Thyroid gland (tissue), 4 donors: ENCODE results near the gene TKTL1. TPM values are rescaled to one million over a fixed set of nuclear protein-coding genes. Genes with fewer than 3 reads are reported as not detected.

ENCODE experiments used
- DNase-seq, 2 donors: peaks; one replicate each; pipeline ENCODE4 v3.0.0-alpha.2; 2019
- H3K27ac ChIP-seq, 3 donors: fragments of 200-600 bp; sonication (generic); 1 replicate in 2 of 3; 2 replicates in 1 of 3; pipeline ENCODE4 v1.5.1; 2016 to 2019; ENCODE audit warnings: mild to moderate bottlenecking in 1 of 3, moderate library complexity in 1 of 3
- H3K27me3 ChIP-seq: fragments of 200-600 bp; sonication (generic); one replicate; pipeline ENCODE4 v1.5.1; 2019
- H3K36me3 ChIP-seq, 2 donors: fragments of 200-600 bp; sonication (generic); one replicate each; pipeline ENCODE4 v1.5.1; 2016 to 2019
- H3K4me1 ChIP-seq, 2 donors: fragments of 200-600 bp; sonication (generic); one replicate each; pipeline ENCODE4 v1.5.1; 2017 to 2019
- H3K4me3 ChIP-seq, 3 donors: fragments of 200-600 bp; sonication (generic); replicated peaks in 1 of 3; 1 replicate in 2 of 3; 2 replicates in 1 of 3; pipeline ENCODE4 v1.5.1; 2016; ENCODE audit warnings: mild to moderate bottlenecking in 1 of 3
- H3K9me3 ChIP-seq: fragments of 200-600 bp; sonication (generic); one replicate; pipeline ENCODE4 v1.5.1; 2017
- CTCF ChIP-seq, 6 experiments: fragments of 200-600 bp in 3 of 6; fragments of 450-650 bp in 3 of 6; sonication (generic) in 3 of 6; IDR thresholded peaks; one replicate each; pipeline ENCODE4 v1.5.1; 2016 to 2019; ENCODE audit warnings: antibody characterized with exemption in 6 of 6, mild to moderate bottlenecking in 2 of 6, inconsistent platforms in 1 of 6, moderate library complexity in 1 of 6
- POLR2A ChIP-seq, 2 donors: fragments of 450-650 bp; IDR thresholded peaks; one replicate each; pipeline ENCODE4 v1.6.1; 2017; ENCODE audit warnings: antibody characterized with exemption in 2 of 2, mild to moderate bottlenecking in 2 of 2, moderate library complexity in 1 of 2
- WGBS, 2 donors: methylation state at CpG; one replicate each; pipeline ENCODE4 v1.1.5; 2017; 5-methylcytosine and 5-hydroxymethylcytosine counted together
- intact Hi-C: fragments of 100-400 bp; cut with DNase I; formaldehyde crosslinking; loops from one replicate; pipeline ENCODE4 v1.15.1; 2023
- total RNA-seq, 4 donors: library from RNA; depleted of rRNA; stranded (reverse); fragments of >200 nt; gene quantifications; one replicate each; pipeline ENCODE4 v1.2.3, GENCODE V29; 2016

The TKTL1 gene
- total RNA-seq, 4 donors from 2014 or later = 0.54 to 0.89 TPM; not detected in 2

- no peak overlapping the region for H3K4me3 ChIP-seq
- 83 to 90% methylated on average over 3 of the region's 3 CpGs for WGBS, 2 donors
- TF ChIP-seq CTCF (IDR thresholded peaks at IDR 0.05) = no peak
- no peaks in the 10 kb centered on the region for H3K27me3 ChIP-seq
- H3K27ac ChIP-seq = no peak overlapping the region
- H3K4me1 ChIP-seq = peaks cover 12 to 23% of the 10 kb centered on the region in 2 donors
- H3K9me3 ChIP-seq = no peaks in the 10 kb centered on the region
- no peaks in the 10 kb centered on the region for H3K36me3 ChIP-seq
- DNase-seq = no peak
- intact Hi-C loops = no loop called here
These were observed 81.2 kb downstream of the TKTL1 start for GRCh38 chrX:154376774-154377173.

GRCh38 chrX:154378059-154378798, 82.6 kb downstream of the TKTL1 start:
- WGBS, 2 donors = no CpG with 5 or more reads among the region's 79 CpGs
- peak; percentile 70 to 78 for DNase-seq
- no peaks in the 10 kb centered on the region for H3K9me3 ChIP-seq
- TF ChIP-seq POLR2A (IDR thresholded peaks at IDR 0.05) (peak; percentile 53 to 88), CTCF (IDR thresholded peaks at IDR 0.05) (no peak)
- no peaks in the 10 kb centered on the region for H3K27me3 ChIP-seq
- no peaks in the 10 kb centered on the region for H3K36me3 ChIP-seq
- peak overlapping the region; percentile 95 to 97 (median 96) for H3K27ac ChIP-seq
- H3K4me3 ChIP-seq = peak overlapping the region in 1 of 3 donors; percentile 40
- H3K4me1 ChIP-seq = peaks cover 12 to 18% of the 10 kb centered on the region in 2 donors
- intact Hi-C loops = no loop called here

GRCh38 chrX:154378799-154379568, 83.4 kb downstream of the TKTL1 start, which contains the start of gene EMD:
Gene EMD, plus strand, starts transcription at chrX:154379295. Its CDS starts 190 bp downstream, at chrX:154379485.
- Histone ChIP-seq H3K9me3 (no peaks in the 10 kb centered on the region), H3K4me1 (peaks cover 7 to 12% of the 10 kb centered on the region in 2 donors), H3K36me3 (no peaks in the 10 kb centered on the region), H3K27me3 (no peaks in the 10 kb centered on the region), H3K27ac (peak within 1 kb of the TSS; percentile 96 to 97 (median 96)), H3K4me3 (peak within 1 kb of the TSS; percentile 58 to 70 (median 65))
- WGBS, 2 donors = 0% methylated on average over 1 of the region's 103 CpGs; no CpG with 5 or more reads in 1 of the 2 donors
- TF ChIP-seq CTCF (IDR thresholded peaks at IDR 0.05) (peak in 3 of 6 experiments; percentile 11 to 39 (median 16)), POLR2A (IDR thresholded peaks at IDR 0.05) (peak; percentile 14 to 88)
- peak; percentile 98 to 99 for DNase-seq
- intact Hi-C loops = no loop called here

GRCh38 chrX:154379569-154379951, 84.0 kb downstream of the TKTL1 start:
- WGBS, 2 donors = no CpG with 5 or more reads among the region's 38 CpGs
- DNase-seq = no peak
- H3K27ac ChIP-seq = peak overlapping the region; percentile 90 to 96 (median 95)
- H3K9me3 ChIP-seq = no peaks in the 10 kb centered on the region
- no peaks in the 10 kb centered on the region for H3K36me3 ChIP-seq
- H3K4me3 ChIP-seq = peak overlapping the region; percentile 58 to 70 (median 65)
- H3K4me1 ChIP-seq = peaks cover 5 to 10% of the 10 kb centered on the region in 2 donors
- TF ChIP-seq CTCF (IDR thresholded peaks at IDR 0.05) (no peak), POLR2A (IDR thresholded peaks at IDR 0.05) (no peak)
- intact Hi-C loops = no loop called here
- no peaks in the 10 kb centered on the region for H3K27me3 ChIP-seq

Other genes starting within 250 kb of the TKTL1 start
- 10 to 100 TPM; 47.7 to 93.3 (median 61.1) TPM for gene MECP2, start 198.1 kb upstream of the TKTL1 start, total RNA-seq
- not detected for gene OPN1LW, start 151.6 kb upstream of the TKTL1 start, total RNA-seq
- not detected for gene OPN1MW, start 113.2 kb upstream of the TKTL1 start, total RNA-seq
- not detected for gene OPN1MW2, start 76.0 kb upstream of the TKTL1 start, total RNA-seq
- not detected for gene OPN1MW3, start 38.2 kb upstream of the TKTL1 start, total RNA-seq
- gene TEX28, start 671 bp upstream of the TKTL1 start, total RNA-seq = not detected
- 100 to 1,000 TPM; 143 to 553 (median 291) TPM for gene FLNA, start 78.8 kb downstream of the TKTL1 start, total RNA-seq
- 10 to 100 TPM; 36.5 to 71.6 (median 57.2) TPM for gene EMD, start 83.5 kb downstream of the TKTL1 start, total RNA-seq
- 1,000 to 10,000 TPM; 1,199 to 6,548 (median 3,258) TPM for gene RPL10, start 102.6 kb downstream of the TKTL1 start, total RNA-seq
- 10 to 100 TPM; 40.7 to 92.9 (median 61.6) TPM for gene DNASE1L1, start 113.5 kb downstream of the TKTL1 start, total RNA-seq
- 10 to 100 TPM; 41.1 to 75.9 (median 59.0) TPM for gene TAFAZZIN, start 115.7 kb downstream of the TKTL1 start, total RNA-seq
- gene ATP6AP1, start 132.9 kb downstream of the TKTL1 start, total RNA-seq = 100 to 1,000 TPM in 1 of 4 donors, 10 to 100 TPM in 3; 69.0 to 172 (median 84.4) TPM
- gene GDI1, start 141.4 kb downstream of the TKTL1 start, total RNA-seq = 10 to 100 TPM; 59.7 to 86.2 (median 78.1) TPM
- 10 to 100 TPM; 39.9 to 76.3 (median 47.4) TPM for gene FAM50A, start 148.3 kb downstream of the TKTL1 start, total RNA-seq
- 10 to 100 TPM in 2 of 4 donors, 1 to 10 TPM in 2; 3.9 to 20.7 (median 14.1) TPM for gene PLXNA3, start 162.5 kb downstream of the TKTL1 start, total RNA-seq
- 10 to 100 TPM; 10.2 to 18.9 (median 12.6) TPM for gene LAGE3, start 183.5 kb downstream of the TKTL1 start, total RNA-seq
- 10 to 100 TPM; 32.9 to 63.4 (median 41.3) TPM for gene UBL4A, start 190.8 kb downstream of the TKTL1 start, total RNA-seq
- 10 to 100 TPM; 21.9 to 40.6 (median 29.3) TPM for gene SLC10A3, start 194.8 kb downstream of the TKTL1 start, total RNA-seq
- gene FAM3A, start 220.4 kb downstream of the TKTL1 start, total RNA-seq = 10 to 100 TPM; 56.3 to 67.7 (median 65.3) TPM